ENCODE results near the gene FTO.

DNA sequence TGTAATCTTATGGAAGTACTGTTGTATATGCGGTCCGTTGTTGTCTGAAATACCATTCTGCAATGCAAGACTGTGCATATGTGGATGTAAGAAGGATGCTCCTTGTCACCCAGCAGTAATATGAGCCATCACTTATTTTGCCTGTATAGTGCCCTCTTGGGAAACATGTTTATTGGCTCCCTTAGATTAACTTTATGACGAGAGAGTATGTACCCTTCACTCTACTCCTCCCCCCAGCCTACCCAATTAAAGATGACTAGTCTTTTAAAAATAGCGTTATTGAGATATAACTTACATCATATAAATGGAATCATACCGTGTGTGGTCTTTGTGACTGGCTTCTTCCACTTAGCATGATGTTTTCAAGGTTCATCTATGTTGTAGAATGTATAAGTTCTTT lies 33.6 kb downstream of the FTO start:
- TF ChIP-seq, protein P1, sequence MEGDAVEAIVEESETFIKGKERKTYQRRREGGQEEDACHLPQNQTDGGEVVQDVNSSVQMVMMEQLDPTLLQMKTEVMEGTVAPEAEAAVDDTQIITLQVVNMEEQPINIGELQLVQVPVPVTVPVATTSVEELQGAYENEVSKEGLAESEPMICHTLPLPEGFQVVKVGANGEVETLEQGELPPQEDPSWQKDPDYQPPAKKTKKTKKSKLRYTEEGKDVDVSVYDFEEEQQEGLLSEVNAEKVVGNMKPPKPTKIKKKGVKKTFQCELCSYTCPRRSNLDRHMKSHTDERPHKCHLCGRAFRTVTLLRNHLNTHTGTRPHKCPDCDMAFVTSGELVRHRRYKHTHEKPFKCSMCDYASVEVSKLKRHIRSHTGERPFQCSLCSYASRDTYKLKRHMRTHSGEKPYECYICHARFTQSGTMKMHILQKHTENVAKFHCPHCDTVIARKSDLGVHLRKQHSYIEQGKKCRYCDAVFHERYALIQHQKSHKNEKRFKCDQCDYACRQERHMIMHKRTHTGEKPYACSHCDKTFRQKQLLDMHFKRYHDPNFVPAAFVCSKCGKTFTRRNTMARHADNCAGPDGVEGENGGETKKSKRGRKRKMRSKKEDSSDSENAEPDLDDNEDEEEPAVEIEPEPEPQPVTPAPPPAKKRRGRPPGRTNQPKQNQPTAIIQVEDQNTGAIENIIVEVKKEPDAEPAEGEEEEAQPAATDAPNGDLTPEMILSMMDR (IDR thresholded peaks at IDR 0.05) = no peak
- TF ChIP-seq POLR2A (IDR thresholded peaks at IDR 0.05) = no peak

Measured in thyroid gland (tissue), 4 donors.